Effector memory CD4-positive, alpha-beta T cell (primary cell): Measurements from ENCODE around the gene TTC21B.
A peak's percentile ranks its signal among the peaks of the same experiment; 100 is the strongest.
"Not testable (repeated sequence)": the region's sequence is repeated elsewhere in the genome, so short reads cannot be mapped to it uniquely, and the experiment has no call there.

Source experiments
- DNase-seq, 3 donors: peaks; one replicate each; pipeline ENCODE4 v3.0.0-alpha.2; 2020
- H3K27ac ChIP-seq: 2 replicates; pipeline ENCODE4 v1.7.0; 2013; ENCODE audit warnings: mild to moderate bottlenecking, low read length, moderate library complexity; ENCODE audit not compliant: insufficient read depth, poor library complexity, severe bottlenecking
- H3K27me3 ChIP-seq: replicated peaks from 2 replicates; pipeline ENCODE4 v1.7.0; 2013; ENCODE audit warnings: mild to moderate bottlenecking, low read length; ENCODE audit not compliant: insufficient read depth, control insufficient read depth, poor library complexity, severe bottlenecking
- H3K36me3 ChIP-seq: 2 replicates; pipeline ENCODE4 v1.7.0; 2013; ENCODE audit warnings: mild to moderate bottlenecking, low read length, moderate library complexity; ENCODE audit not compliant: control insufficient read depth, insufficient read depth
- H3K4me1 ChIP-seq: 2 replicates; pipeline ENCODE4 v1.7.0; 2013; ENCODE audit warnings: low read length, mild to moderate bottlenecking; ENCODE audit not compliant: control insufficient read depth, insufficient read depth, poor library complexity, severe bottlenecking
- H3K4me3 ChIP-seq: 2 replicates; pipeline ENCODE4 v1.7.0; 2013; ENCODE audit warnings: low read length, low read depth, mild to moderate bottlenecking; ENCODE audit not compliant: insufficient read depth, poor library complexity, severe bottlenecking
- H3K9me3 ChIP-seq: 2 replicates; pipeline ENCODE4 v1.7.0; 2013; ENCODE audit warnings: mild to moderate bottlenecking, low read length, moderate library complexity; ENCODE audit not compliant: control insufficient read depth
- total RNA-seq, 3 donors: gene quantifications; one replicate each; lab custom pipeline; 2026; lab: John Stamatoyannopoulos, UW

The TTC21B gene
- 46.4 to 64.1 (median 51.4) reads per million in 3 donors for total RNA-seq

GRCh38 chr2:165953655-165954606 lies at the start of gene TTC21B:
TTC21B (minus strand) TSS chr2:165953776; CDS start chr2:165953705, 71 bp downstream.
- H3K4me1 ChIP-seq: peaks cover 15% of the 10 kb centered on the region
- peak within 1 kb of the TSS; percentile 66 for H3K4me3 ChIP-seq
- DNase-seq: peak; percentile 84 to 93 (median 89)
- peak within 1 kb of the TSS; percentile 69 for H3K27ac ChIP-seq
- no peaks in the 10 kb centered on the region for H3K27me3 ChIP-seq
- no peaks in the 10 kb centered on the region for H3K36me3 ChIP-seq
- no peaks in the 10 kb centered on the region for H3K9me3 ChIP-seq

- Histone ChIP-seq H3K9me3 (no peaks in the 10 kb centered on the region), H3K27ac (no peak overlapping the region), H3K36me3 (no peaks in the 10 kb centered on the region), H3K4me3 (no peak overlapping the region), H3K27me3 (no peaks in the 10 kb centered on the region), H3K4me1 (no peaks in the 10 kb centered on the region)
- no peak for DNase-seq
Observed at GRCh38 chr2:166000401-166000800, 46.8 kb upstream of the TTC21B start.

GRCh38 chr2:165990846-165991245 lies 37.3 kb upstream of the TTC21B start:
- H3K4me1 ChIP-seq: no peaks in the 10 kb centered on the region
- H3K27me3 ChIP-seq: no peaks in the 10 kb centered on the region
- no peak for DNase-seq
- no peak overlapping the region for H3K4me3 ChIP-seq
- H3K36me3 ChIP-seq: no peaks in the 10 kb centered on the region
- H3K9me3 ChIP-seq: no peaks in the 10 kb centered on the region
- no peak overlapping the region for H3K27ac ChIP-seq

- Histone ChIP-seq H3K4me1 (no peaks in the 10 kb centered on the region), H3K27ac (no peak overlapping the region), H3K36me3 (no peaks in the 10 kb centered on the region), H3K4me3 (no peak overlapping the region), H3K9me3 (no peaks in the 10 kb centered on the region), H3K27me3 (no peaks in the 10 kb centered on the region)
- DNase-seq: no peak
Observed at GRCh38 chr2:165989851-165990250, 36.3 kb upstream of the TTC21B start.

- Histone ChIP-seq H3K27me3 (no peaks in the 10 kb centered on the region), H3K27ac (no peak overlapping the region), H3K4me3 (no peak overlapping the region), H3K9me3 (no peaks in the 10 kb centered on the region), H3K4me1 (no peaks in the 10 kb centered on the region), H3K36me3 (no peaks in the 10 kb centered on the region)
- DNase-seq: no peak
Observed at GRCh38 chr2:165985120-165985519, 31.5 kb upstream of the TTC21B start.

- not testable (repeated sequence) for H3K4me1 ChIP-seq, H3K4me3 ChIP-seq, H3K27ac ChIP-seq, DNase-seq, H3K36me3 ChIP-seq, H3K9me3 ChIP-seq, H3K27me3 ChIP-seq
Observed at GRCh38 chr2:165972161-165972560, 18.6 kb upstream of the TTC21B start.

- Histone ChIP-seq H3K36me3 (no peaks in the 10 kb centered on the region), H3K27me3 (no peaks in the 10 kb centered on the region), H3K4me1 (no peaks in the 10 kb centered on the region), H3K27ac (no peak overlapping the region), H3K9me3 (no peaks in the 10 kb centered on the region), H3K4me3 (no peak overlapping the region)
- DNase-seq: no peak
Observed at GRCh38 chr2:165970663-165971062, 17.1 kb upstream of the TTC21B start.

GRCh38 chr2:165969227-165969626 lies 15.7 kb upstream of the TTC21B start:
- Histone ChIP-seq H3K36me3 (no peaks in the 10 kb centered on the region), H3K4me1 (no peaks in the 10 kb centered on the region), H3K9me3 (no peaks in the 10 kb centered on the region), H3K27ac (no peak overlapping the region), H3K27me3 (no peaks in the 10 kb centered on the region), H3K4me3 (no peak overlapping the region)
- no peak for DNase-seq

- Histone ChIP-seq H3K27ac (no peak overlapping the region), H3K4me3 (no peak overlapping the region), H3K4me1 (no peaks in the 10 kb centered on the region), H3K36me3 (no peaks in the 10 kb centered on the region), H3K27me3 (no peaks in the 10 kb centered on the region), H3K9me3 (no peaks in the 10 kb centered on the region)
- no peak for DNase-seq
Observed at GRCh38 chr2:165967746-165968145, 14.2 kb upstream of the TTC21B start.

GRCh38 chr2:165961818-165962217 lies 8.2 kb upstream of the TTC21B start:
- no peaks in the 10 kb centered on the region for H3K27me3 ChIP-seq
- no peak for DNase-seq
- H3K4me1 ChIP-seq: no peaks in the 10 kb centered on the region
- H3K9me3 ChIP-seq: no peaks in the 10 kb centered on the region
- no peak overlapping the region for H3K4me3 ChIP-seq
- H3K36me3 ChIP-seq: no peaks in the 10 kb centered on the region
- no peak overlapping the region for H3K27ac ChIP-seq
